Kidney (tissue), 14 donors: ENCODE data around the gene DNAH2. TPM values are rescaled to one million over a fixed set of nuclear protein-coding genes. Genes with fewer than 3 reads are reported as not detected.

ENCODE experiments used
- DNase-seq, 5 donors: peaks; one replicate each; pipeline ENCODE4 v3.0.0-alpha.2; 2013 to 2020
- FAIRE-seq: peaks from 2 replicates; lab custom pipeline; 2012; peaks lifted over from hg19 to GRCh38; lab: Jason Lieb, UNC
- H3K27ac ChIP-seq, 2 donors: one replicate each; pipeline ENCODE4 v1.7.0; 2013; ENCODE audit warnings: low read depth in 2 of 2, low read length in 2 of 2, inconsistent platforms in 1 of 2
- H3K27me3 ChIP-seq: one replicate; pipeline ENCODE4 v1.7.1; 2013; ENCODE audit warnings: low read length, inconsistent platforms; ENCODE audit not compliant: control insufficient read depth, insufficient read depth
- H3K36me3 ChIP-seq, 3 donors: one replicate each; pipeline versions ENCODE4 v1.7.0 to v1.7.1; 2013; ENCODE audit warnings: low read length in 3 of 3, control low read depth in 1 of 3, inconsistent platforms in 1 of 3; ENCODE audit not compliant: insufficient read depth in 3 of 3, control insufficient read depth in 2 of 3
- H3K4me1 ChIP-seq, 3 donors: one replicate each; pipeline versions ENCODE4 v1.7.0 to v1.7.1; 2013; ENCODE audit warnings: low read length in 3 of 3, inconsistent platforms in 1 of 3, low read depth in 1 of 3; ENCODE audit not compliant: control insufficient read depth in 2 of 3, insufficient read depth in 2 of 3
- H3K4me3 ChIP-seq, 3 donors: one replicate each; pipeline versions ENCODE4 v1.7.0 to v1.8.1; 2013; ENCODE audit warnings: low read length in 3 of 3, control low read depth in 1 of 3, inconsistent platforms in 1 of 3
- H3K9ac ChIP-seq, 3 donors: one replicate each; pipeline versions ENCODE4 v1.7.0 to v1.7.1; 2013; ENCODE audit warnings: low read length in 3 of 3, control low read depth in 1 of 3, inconsistent platforms in 1 of 3
- H3K9me3 ChIP-seq, 3 donors: one replicate each; pipeline versions ENCODE4 v1.7.0 to v1.7.1; 2013; ENCODE audit warnings: low read length in 3 of 3, control low read depth in 1 of 3, inconsistent platforms in 1 of 3; ENCODE audit not compliant: control insufficient read depth in 2 of 3, insufficient read depth in 1 of 3
- intact Hi-C: fragments of 100-400 bp; cut with DNase I; formaldehyde crosslinking; loops from one replicate; pipeline ENCODE4 v1.11.1; 2022
- polyA plus RNA-seq: library from polyadenylated mRNA; stranded (reverse); fragments of 350-450 nt; fragmentation: Illumina TruSeq; extraction: RNeasy Lipid Tissue Mini Kit (QIAGEN cat#74804); gene quantifications from one replicate; pipeline ENCODE4 v1.2.3, GENCODE V29; 2014; ENCODE audit warnings: low read depth, low replicate concordance; ENCODE audit not compliant: insufficient read depth
- total RNA-seq: library from RNA; stranded (reverse); fragmentation: NEBNext Ultra II Directional; extraction: Animal tissue kit (Norgen Biotek cat#: 25700); gene quantifications from one replicate; pipeline ENCODE4 v1.2.1, GENCODE V29; 2021
- TF ChIP-seq, protein P1 (sequence below): IDR thresholded peaks from 3 replicates; pipeline ENCODE4 v1.5.1; 2012; ENCODE audit warnings: mild to moderate bottlenecking, moderate library complexity, borderline replicate concordance; ENCODE audit not compliant: insufficient read depth; ENCODE audit errors: extremely low read depth
- donor health status: control.
- donor health status: control.
- donor health status: control.
- donor health status: control.
- donor health status: control.
- donor health status: DM: yes; HTN: yes; CAD: no.
- donor health status: Normal renal cell carcinoma (clear cell type).

DNAH2 gene
- total and polyA plus RNA-seq, 2 donors from 2014 or later, result 0.17 to 0.66 TPM

DNA sequence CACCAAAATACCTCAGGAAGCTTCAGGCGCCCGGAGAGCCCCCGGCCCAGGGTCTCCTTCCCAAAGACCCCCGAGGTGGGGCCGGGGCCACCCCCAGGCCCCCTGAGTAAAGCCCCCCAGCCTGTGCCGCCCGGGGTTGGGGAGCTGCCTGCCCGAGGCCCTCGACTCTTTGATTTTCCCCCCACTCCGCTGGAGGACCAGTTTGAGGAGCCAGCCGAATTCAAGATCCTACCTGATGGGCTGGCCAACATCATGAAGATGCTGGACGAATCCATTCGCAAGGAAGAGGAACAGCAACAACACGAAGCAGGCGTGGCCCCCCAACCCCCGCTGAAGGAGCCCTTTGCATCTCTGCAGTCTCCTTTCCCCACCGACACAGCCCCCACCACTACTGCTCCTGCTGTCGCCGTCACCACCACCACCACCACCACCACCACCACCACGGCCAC lies 130.6 kb downstream of the DNAH2 start:
- Histone ChIP-seq H3K4me1 (peaks cover 0 to 16% (median 8%) of the 10 kb centered on the region in 3 donors), H3K27me3 (no peaks in the 10 kb centered on the region), H3K27ac (no peak overlapping the region), H3K36me3 (peaks cover 8 to 42% (median 23%) of the 10 kb centered on the region in 3 donors), H3K9ac (no peak overlapping the region), H3K4me3 (no peak overlapping the region), H3K9me3 (no peaks in the 10 kb centered on the region)
- intact Hi-C loops, result no loop called here
- DNase-seq (peak in 1 of 5 donors; percentile 46), FAIRE-seq (no peak)
- TF ChIP-seq, protein P1, sequence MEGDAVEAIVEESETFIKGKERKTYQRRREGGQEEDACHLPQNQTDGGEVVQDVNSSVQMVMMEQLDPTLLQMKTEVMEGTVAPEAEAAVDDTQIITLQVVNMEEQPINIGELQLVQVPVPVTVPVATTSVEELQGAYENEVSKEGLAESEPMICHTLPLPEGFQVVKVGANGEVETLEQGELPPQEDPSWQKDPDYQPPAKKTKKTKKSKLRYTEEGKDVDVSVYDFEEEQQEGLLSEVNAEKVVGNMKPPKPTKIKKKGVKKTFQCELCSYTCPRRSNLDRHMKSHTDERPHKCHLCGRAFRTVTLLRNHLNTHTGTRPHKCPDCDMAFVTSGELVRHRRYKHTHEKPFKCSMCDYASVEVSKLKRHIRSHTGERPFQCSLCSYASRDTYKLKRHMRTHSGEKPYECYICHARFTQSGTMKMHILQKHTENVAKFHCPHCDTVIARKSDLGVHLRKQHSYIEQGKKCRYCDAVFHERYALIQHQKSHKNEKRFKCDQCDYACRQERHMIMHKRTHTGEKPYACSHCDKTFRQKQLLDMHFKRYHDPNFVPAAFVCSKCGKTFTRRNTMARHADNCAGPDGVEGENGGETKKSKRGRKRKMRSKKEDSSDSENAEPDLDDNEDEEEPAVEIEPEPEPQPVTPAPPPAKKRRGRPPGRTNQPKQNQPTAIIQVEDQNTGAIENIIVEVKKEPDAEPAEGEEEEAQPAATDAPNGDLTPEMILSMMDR, result no peak

- intact Hi-C loops, result no loop called here
- H3K27me3 ChIP-seq, result no peaks in the 10 kb centered on the region
- no peak overlapping the region for H3K27ac ChIP-seq
- DNase-seq (no peak), FAIRE-seq (no peak)
- no peak overlapping the region for H3K9ac ChIP-seq
- H3K4me3 ChIP-seq, result no peak overlapping the region
- no peaks in the 10 kb centered on the region for H3K9me3 ChIP-seq
- TF ChIP-seq, protein P1, result no peak
- H3K36me3 ChIP-seq, result peaks cover 8 to 42% (median 23%) of the 10 kb centered on the region in 3 donors
- H3K4me1 ChIP-seq, result peaks cover 0 to 16% (median 8%) of the 10 kb centered on the region in 3 donors
Measured at GRCh38 chr17:7848739-7849129, 131.2 kb downstream of the DNAH2 start.

DNA sequence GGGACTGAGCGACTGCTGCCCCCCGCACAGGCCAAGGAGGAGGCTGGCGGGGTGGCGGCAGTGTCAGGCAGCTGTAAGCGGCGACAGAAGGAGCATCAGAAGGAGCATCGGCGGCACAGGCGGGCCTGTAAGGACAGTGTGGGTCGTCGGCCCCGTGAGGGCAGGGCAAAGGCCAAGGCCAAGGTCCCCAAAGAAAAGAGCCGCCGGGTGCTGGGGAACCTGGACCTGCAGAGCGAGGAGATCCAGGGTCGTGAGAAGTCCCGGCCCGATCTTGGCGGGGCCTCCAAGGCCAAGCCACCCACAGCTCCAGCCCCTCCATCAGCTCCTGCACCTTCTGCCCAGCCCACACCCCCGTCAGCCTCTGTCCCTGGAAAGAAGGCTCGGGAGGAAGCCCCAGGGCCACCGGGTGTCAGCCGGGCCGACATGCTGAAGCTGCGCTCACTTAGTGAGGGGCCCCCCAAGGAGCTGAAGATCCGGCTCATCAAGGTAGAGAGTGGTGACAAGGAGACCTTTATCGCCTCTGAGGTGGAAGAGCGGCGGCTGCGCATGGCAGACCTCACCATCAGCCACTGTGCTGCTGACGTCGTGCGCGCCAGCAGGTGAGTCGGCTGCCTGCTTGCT lies 131.7 kb downstream of the DNAH2 start:
- Histone ChIP-seq H3K4me1 (peaks cover 0 to 16% (median 8%) of the 10 kb centered on the region in 3 donors), H3K27me3 (no peaks in the 10 kb centered on the region), H3K4me3 (no peak overlapping the region), H3K9me3 (no peaks in the 10 kb centered on the region), H3K9ac (no peak overlapping the region), H3K27ac (no peak overlapping the region), H3K36me3 (peaks cover 8 to 42% (median 23%) of the 10 kb centered on the region in 3 donors)
- intact Hi-C loops, result no loop called here
- TF ChIP-seq, protein P1, result no peak
- no peak for FAIRE-seq
- peak in 2 of 5 donors; percentile 52 to 74 for DNase-seq
